ENCODE results near the gene SPC24. TPM values are rescaled to one million over a fixed set of nuclear protein-coding genes. Genes with fewer than 3 reads are reported as not detected.

Gene SPC24
- polyA plus RNA-seq, 1 experiment = 18.9 TPM

- ChIA-PET POLR2A (no interaction called here), CTCF (interaction anchor here (0.9 to 5.6 kb wide), 10 partner anchors 28 to 117 kb away, joined by 3 to 57 read pairs (median 5); no protein-coding TSS in a partner anchor)
- no peak for DNase-seq (ENCODE audit: low read depth)
Observed at GRCh38 chr19:11202488-11203193, 47.1 kb upstream of the SPC24 start.

GRCh38 chr19:11201791-11202190 lies 46.2 kb upstream of the SPC24 start:
- TF ChIP-seq, protein P1, sequence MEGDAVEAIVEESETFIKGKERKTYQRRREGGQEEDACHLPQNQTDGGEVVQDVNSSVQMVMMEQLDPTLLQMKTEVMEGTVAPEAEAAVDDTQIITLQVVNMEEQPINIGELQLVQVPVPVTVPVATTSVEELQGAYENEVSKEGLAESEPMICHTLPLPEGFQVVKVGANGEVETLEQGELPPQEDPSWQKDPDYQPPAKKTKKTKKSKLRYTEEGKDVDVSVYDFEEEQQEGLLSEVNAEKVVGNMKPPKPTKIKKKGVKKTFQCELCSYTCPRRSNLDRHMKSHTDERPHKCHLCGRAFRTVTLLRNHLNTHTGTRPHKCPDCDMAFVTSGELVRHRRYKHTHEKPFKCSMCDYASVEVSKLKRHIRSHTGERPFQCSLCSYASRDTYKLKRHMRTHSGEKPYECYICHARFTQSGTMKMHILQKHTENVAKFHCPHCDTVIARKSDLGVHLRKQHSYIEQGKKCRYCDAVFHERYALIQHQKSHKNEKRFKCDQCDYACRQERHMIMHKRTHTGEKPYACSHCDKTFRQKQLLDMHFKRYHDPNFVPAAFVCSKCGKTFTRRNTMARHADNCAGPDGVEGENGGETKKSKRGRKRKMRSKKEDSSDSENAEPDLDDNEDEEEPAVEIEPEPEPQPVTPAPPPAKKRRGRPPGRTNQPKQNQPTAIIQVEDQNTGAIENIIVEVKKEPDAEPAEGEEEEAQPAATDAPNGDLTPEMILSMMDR (IDR thresholded peaks at IDR 0.05; ENCODE audit: insufficient read depth, low read depth, low read length) = no peak
- H3K36me3 ChIP-seq (ENCODE audit: control insufficient read depth, insufficient read depth, low read length) = peaks cover 6% of the 10 kb centered on the region; the same call in 1 of the 2 replicates
- no peak overlapping the region for H3K4me3 ChIP-seq (ENCODE audit: low read depth, low read length)
- CTCF ChIA-PET = interaction anchor here (1.1 to 5.6 kb wide), 2 partner anchors 64 to 75 kb away, joined by 3 to 57 read pairs; no protein-coding TSS in a partner anchor
- POLR2A ChIA-PET = no interaction called here
- DNase-seq (ENCODE audit: low read depth) = no peak
- H3K27me3 ChIP-seq (ENCODE audit: control insufficient read depth, insufficient read depth, low read length) = no peaks in the 10 kb centered on the region

More at GRCh38 chr19:11202488-11203193, 47.1 kb upstream of the SPC24 start:
- Histone ChIP-seq H3K36me3 (ENCODE audit: control insufficient read depth, insufficient read depth, low read length) (peaks cover 6% of the 10 kb centered on the region; the same call in 1 of the 2 replicates), H3K4me3 (ENCODE audit: low read depth, low read length) (no peak overlapping the region), H3K27me3 (ENCODE audit: control insufficient read depth, insufficient read depth, low read length) (no peaks in the 10 kb centered on the region)
- TF ChIP-seq, protein P1 (IDR thresholded peaks at IDR 0.05; ENCODE audit: insufficient read depth, low read depth, low read length) = no peak

GRCh38 chr19:11200931-11201330 lies 45.3 kb upstream of the SPC24 start:
- DNase-seq (ENCODE audit: low read depth) = no peak
- Histone ChIP-seq H3K27me3 (ENCODE audit: control insufficient read depth, insufficient read depth, low read length) (no peaks in the 10 kb centered on the region), H3K36me3 (ENCODE audit: control insufficient read depth, insufficient read depth, low read length) (peaks cover 6% of the 10 kb centered on the region; the same call in 1 of the 2 replicates), H3K4me3 (ENCODE audit: low read depth, low read length) (no peak overlapping the region)
- ChIA-PET POLR2A (no interaction called here), CTCF (interaction anchor here (1.2 to 5.6 kb wide), 2 partner anchors 63 to 70 kb away, joined by 3 to 57 read pairs; no protein-coding TSS in a partner anchor)
- TF ChIP-seq, protein P1 (IDR thresholded peaks at IDR 0.05; ENCODE audit: insufficient read depth, low read depth, low read length) = no peak

- peaks cover 9% of the 10 kb centered on the region for H3K36me3 ChIP-seq (ENCODE audit: control insufficient read depth, insufficient read depth, low read length)
- H3K4me3 ChIP-seq (ENCODE audit: low read depth, low read length) = no peak overlapping the region
- ChIA-PET POLR2A (no interaction called here), CTCF (interaction anchor here (1.2 to 5.6 kb wide), 2 partner anchors 62 to 70 kb away, joined by 3 to 57 read pairs; no protein-coding TSS in a partner anchor)
- DNase-seq (ENCODE audit: low read depth) = no peak
- H3K27me3 ChIP-seq (ENCODE audit: control insufficient read depth, insufficient read depth, low read length) = no peaks in the 10 kb centered on the region
- TF ChIP-seq, protein P1 (IDR thresholded peaks at IDR 0.05; ENCODE audit: insufficient read depth, low read depth, low read length) = no peak
Observed at GRCh38 chr19:11200015-11200574, 44.5 kb upstream of the SPC24 start.

DNA sequence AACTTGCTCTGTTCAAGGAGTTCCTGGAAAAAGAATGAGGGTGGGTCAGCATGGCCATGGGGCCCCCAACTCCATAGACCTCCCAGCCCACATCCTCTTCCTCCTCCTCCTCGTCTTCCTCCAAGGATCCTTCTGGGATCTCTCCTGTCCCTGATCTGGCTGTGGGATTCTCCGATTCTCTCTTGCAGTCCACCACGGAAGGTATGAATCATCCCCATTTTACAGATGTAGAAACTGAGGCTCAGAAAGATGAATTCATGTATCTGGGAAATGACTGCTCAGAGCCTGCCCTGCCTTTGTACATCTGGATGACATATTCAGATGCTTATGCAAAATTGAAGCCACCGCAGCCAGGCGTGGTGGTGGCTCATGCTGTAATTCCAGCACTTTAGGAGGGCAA lies 43.9 kb upstream of the SPC24 start:
- ChIA-PET CTCF (interaction anchor here (0.6 to 5.6 kb wide), 5 partner anchors 9 to 242 kb away, joined by 3 to 57 read pairs (median 3); no protein-coding TSS in a partner anchor), POLR2A (no interaction called here)
- H3K27me3 ChIP-seq (ENCODE audit: control insufficient read depth, insufficient read depth, low read length) = no peaks in the 10 kb centered on the region
- TF ChIP-seq, protein P1 (IDR thresholded peaks at IDR 0.05; ENCODE audit: insufficient read depth, low read depth, low read length) = no peak
- no peak overlapping the region for H3K4me3 ChIP-seq (ENCODE audit: low read depth, low read length)
- DNase-seq (ENCODE audit: low read depth) = no peak
- H3K36me3 ChIP-seq (ENCODE audit: control insufficient read depth, insufficient read depth, low read length) = peaks cover 9% of the 10 kb centered on the region
